HG02588 (cell line): Measurements from ENCODE around the gene CAMLG.

Source experiments
- ATAC-seq: cut with Tn5 transposase; IDR thresholded peaks from one replicate; pipeline ENCODE4 v1.9.1; 2021; ENCODE audit warnings: mild to moderate bottlenecking, moderate library complexity; ENCODE audit not compliant: unreplicated experiment

CAMLG gene

DNA sequence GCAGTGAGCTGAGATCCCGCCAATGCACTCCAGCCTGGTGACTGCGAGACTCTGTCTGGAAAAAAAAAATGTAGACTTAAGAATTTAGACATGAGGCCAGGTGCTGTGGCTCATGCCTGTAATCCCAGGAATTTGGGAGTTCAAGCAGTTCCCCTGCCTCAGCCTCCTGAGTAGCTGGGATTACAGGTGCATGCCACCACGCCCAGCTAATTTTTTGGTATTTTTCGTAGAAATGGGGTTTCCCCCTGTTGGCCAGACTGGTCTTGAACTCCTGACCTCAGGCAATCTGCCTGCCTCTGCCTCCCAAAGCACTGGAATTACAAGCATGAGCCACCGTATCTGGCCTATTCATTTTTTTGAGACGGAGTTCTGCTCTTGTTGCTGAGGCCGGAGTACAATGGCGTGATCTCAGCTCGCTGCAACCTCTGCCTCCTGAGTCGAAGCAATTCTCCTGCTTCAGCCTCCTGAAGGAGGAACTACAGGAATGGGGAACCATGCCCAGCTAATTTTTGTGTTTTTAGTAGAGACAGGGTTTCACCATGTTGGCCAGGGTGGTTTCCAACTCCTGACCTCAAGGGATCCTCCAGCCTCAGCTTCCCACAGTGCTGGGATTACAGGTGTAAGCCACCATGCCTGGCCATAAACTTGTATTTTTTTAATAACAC lies 34.2 kb downstream of the CAMLG start:
- no peak for ATAC-seq

GRCh38 chr5:134777366-134777765 lies 39.0 kb downstream of the CAMLG start:
- ATAC-seq = no peak

- ATAC-seq = no peak
Measured at GRCh38 chr5:134784241-134784920, 46.0 kb downstream of the CAMLG start.

DNA sequence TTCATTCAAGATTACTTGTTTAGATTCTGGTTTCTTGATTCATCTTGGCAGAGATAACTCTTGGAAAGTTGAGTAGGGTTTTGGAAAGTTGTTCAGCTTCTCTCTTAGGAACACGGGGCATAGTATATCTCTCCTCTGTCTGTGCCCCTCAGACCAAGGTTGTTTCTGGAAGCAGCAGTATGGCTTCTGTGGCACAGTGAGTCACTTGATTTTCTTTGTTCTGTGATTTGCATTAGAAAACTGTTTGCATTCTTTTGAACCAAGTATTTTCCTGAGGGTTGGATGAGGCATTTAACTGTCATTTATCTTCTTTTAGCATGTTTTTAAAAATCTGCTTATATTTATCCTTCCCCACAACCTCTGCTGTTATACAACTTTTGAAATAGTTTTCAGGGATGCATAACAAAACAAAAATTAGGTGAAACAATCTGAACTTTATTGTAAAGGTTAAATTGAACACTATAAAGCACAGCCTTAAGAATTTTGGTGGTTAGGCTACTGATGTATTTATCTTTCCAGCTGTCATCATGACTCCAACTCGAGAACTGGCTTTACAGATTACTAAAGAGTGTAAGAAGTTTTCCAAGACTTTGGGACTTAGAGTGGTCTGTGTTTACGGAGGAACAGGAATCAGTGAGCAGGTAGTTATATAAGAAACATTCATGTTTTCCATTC lies 46.7 kb downstream of the CAMLG start:
- ATAC-seq = no peak

DNA sequence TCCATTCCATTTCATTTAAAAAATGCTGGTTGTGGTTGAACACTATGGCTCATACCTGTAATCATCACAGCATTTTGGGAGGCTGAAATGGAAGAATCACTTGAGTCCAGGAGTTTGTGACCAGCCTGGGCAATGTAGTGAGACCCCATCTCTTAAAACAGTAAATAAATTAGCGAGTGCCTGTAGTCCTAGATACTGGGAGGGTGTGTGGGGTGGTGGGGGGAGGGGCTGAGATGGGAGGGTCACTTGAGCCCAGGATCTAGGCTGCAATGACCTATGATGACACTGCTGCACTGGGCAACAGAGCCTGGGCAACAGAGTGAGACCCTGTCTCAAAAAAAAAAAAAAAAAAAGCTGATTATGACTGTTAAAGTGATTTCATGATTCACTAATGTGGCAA lies 49.3 kb downstream of the CAMLG start:
- no peak for ATAC-seq

GRCh38 chr5:134791580-134791979 lies 53.2 kb downstream of the CAMLG start:
- ATAC-seq = no peak

- ATAC-seq = no peak
Measured at GRCh38 chr5:134792286-134792685, 53.9 kb downstream of the CAMLG start.

GRCh38 chr5:134793111-134793510 lies 54.8 kb downstream of the CAMLG start:
- no peak for ATAC-seq

DNA sequence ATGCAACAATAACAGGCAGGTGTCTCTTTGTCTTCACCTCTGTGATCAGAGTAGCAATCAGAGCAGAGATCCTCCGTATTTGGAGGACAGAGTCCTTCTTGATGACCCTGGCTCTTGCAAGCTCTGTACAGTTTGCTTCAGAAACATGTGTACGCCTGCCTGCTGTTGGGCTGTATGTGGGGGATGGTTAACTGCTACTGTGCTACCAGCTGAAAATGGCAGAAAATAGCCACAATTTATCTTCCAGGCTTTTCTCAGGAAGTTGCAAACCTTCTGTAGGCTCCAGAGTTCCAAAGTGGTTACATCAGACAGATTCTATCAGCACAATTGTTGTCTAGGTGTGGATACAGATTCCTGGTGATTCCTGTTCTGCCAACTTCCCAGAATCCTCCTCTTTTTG lies 55.7 kb downstream of the CAMLG start:
- ATAC-seq = no peak

- no peak for ATAC-seq
Measured at GRCh38 chr5:134794819-134795218, 56.5 kb downstream of the CAMLG start.

DNA sequence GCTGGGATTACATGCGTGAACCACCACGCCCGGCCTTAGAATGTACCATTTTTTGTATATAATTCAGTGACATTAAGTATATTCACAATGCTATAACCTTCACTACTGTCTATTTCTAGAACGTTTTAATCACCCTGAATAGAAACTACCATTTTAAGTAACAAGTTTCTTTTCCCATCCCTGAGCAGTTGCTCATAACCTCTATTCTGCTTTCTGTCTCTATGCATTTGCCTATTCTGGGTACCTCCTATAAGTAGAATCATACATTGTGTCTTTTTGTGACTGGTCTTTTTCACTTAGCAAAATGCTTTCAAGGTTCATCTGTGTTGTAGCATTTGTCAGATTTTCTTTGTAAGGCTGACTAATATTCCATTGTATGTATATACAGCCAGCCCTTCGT lies 60.1 kb downstream of the CAMLG start:
- no peak for ATAC-seq
